Tibial artery (tissue), 4 donors: Measurements from ENCODE around the gene SKIL.

Experiments
- DNase-seq, 2 donors: peaks; one replicate each; pipeline ENCODE4 v3.0.0-alpha.2; 2019
- H3K27ac ChIP-seq, 2 donors: fragments of 200-600 bp; sonication (generic) in 1 of 2; 1 replicate in 1 of 2; 2 replicates in 1 of 2; pipeline ENCODE4 v1.5.1; 2018 to 2019; ENCODE audit warnings: mild to moderate bottlenecking in 1 of 2
- H3K27me3 ChIP-seq, 2 donors: fragments of 200-600 bp; sonication (generic) in 1 of 2; one replicate each; pipeline versions ENCODE4 v1.5.1 to v1.6.0; 2016 to 2019
- H3K36me3 ChIP-seq, 3 donors: fragments of 200-600 bp; sonication (generic) in 2 of 3; one replicate each; pipeline ENCODE4 v1.5.1; 2016 to 2019; ENCODE audit warnings: mild to moderate bottlenecking in 2 of 3
- H3K4me1 ChIP-seq, 4 donors: fragments of 200-600 bp; sonication (generic) in 2 of 4; 1 replicate in 3 of 4; 2 replicates in 1 of 4; pipeline ENCODE4 v1.5.1; 2016 to 2019
- H3K4me3 ChIP-seq, 2 donors: fragments of 200-600 bp; sonication (generic) in 1 of 2; 1 replicate in 1 of 2; 2 replicates in 1 of 2; pipeline ENCODE4 v1.5.1; 2018 to 2019; ENCODE audit warnings: mild to moderate bottlenecking in 2 of 2
- H3K9me3 ChIP-seq, 3 donors: fragments of 200-600 bp; sonication (generic) in 1 of 3; one replicate each; pipeline ENCODE4 v1.5.1; 2016 to 2019
- CTCF ChIP-seq, 2 experiments: fragments of 200-600 bp in 1 of 2; fragments of 450-650 bp in 1 of 2; IDR thresholded peaks; one replicate each; pipeline ENCODE4 v1.5.1; 2017 to 2019; ENCODE audit warnings: antibody characterized with exemption in 2 of 2, mild to moderate bottlenecking in 1 of 2, moderate library complexity in 1 of 2
- intact Hi-C: fragments of 100-400 bp; cut with DNase I; formaldehyde crosslinking; loops from one replicate; pipeline ENCODE4 v1.15.0; 2023; ENCODE audit warnings: low total_unique reads

SKIL gene

GRCh38 chr3:170357176-170358041, at the start of gene SKIL:
SKIL (plus strand) TSS chr3:170357715; CDS start chr3:170360332, 2,617 bp downstream.
- H3K4me3 ChIP-seq = peak within 1 kb of the TSS; percentile 94 to 98
- H3K27me3 ChIP-seq = no peaks in the 10 kb centered on the region
- TF ChIP-seq CTCF (IDR thresholded peaks at IDR 0.05) = peak; percentile 6 to 45
- intact Hi-C loops = loop anchor here (5.0 to 10.0 kb wide), 2 partner anchors 175 to 593 kb away; partner anchors contain the start of genes ACTRT3, PHC3 and TERC
- no peaks in the 10 kb centered on the region for H3K36me3 ChIP-seq
- H3K4me1 ChIP-seq = peaks cover 0 to 48% (median 27%) of the 10 kb centered on the region in 4 donors
- H3K27ac ChIP-seq = peak within 1 kb of the TSS; percentile 98 to 100
- peak; percentile 99 for DNase-seq
- no peaks in the 10 kb centered on the region for H3K9me3 ChIP-seq

GRCh38 chr3:170309046-170309445, 48.5 kb upstream of the SKIL start:
- no peak for DNase-seq
- intact Hi-C loops = no loop called here
- Histone ChIP-seq H3K9me3 (no peaks in the 10 kb centered on the region), H3K27me3 (no peaks in the 10 kb centered on the region), H3K36me3 (no peaks in the 10 kb centered on the region), H3K27ac (no peak overlapping the region), H3K4me1 (peaks cover 0 to 4% (median 0%) of the 10 kb centered on the region in 4 donors), H3K4me3 (no peak overlapping the region)
- no peak for TF ChIP-seq CTCF (IDR thresholded peaks at IDR 0.05)

GRCh38 chr3:170317954-170318353, 39.6 kb upstream of the SKIL start:
- Histone ChIP-seq H3K4me1 (no peaks in the 10 kb centered on the region), H3K36me3 (no peaks in the 10 kb centered on the region), H3K27me3 (no peaks in the 10 kb centered on the region), H3K27ac (no peak overlapping the region), H3K9me3 (no peaks in the 10 kb centered on the region), H3K4me3 (no peak overlapping the region)
- no peak for DNase-seq
- TF ChIP-seq CTCF (IDR thresholded peaks at IDR 0.05) = no peak
- intact Hi-C loops = no loop called here

GRCh38 chr3:170320461-170321121, 36.9 kb upstream of the SKIL start:
- no peak overlapping the region for H3K27ac ChIP-seq
- no peak for TF ChIP-seq CTCF (IDR thresholded peaks at IDR 0.05)
- intact Hi-C loops = no loop called here
- H3K4me1 ChIP-seq = no peaks in the 10 kb centered on the region
- H3K36me3 ChIP-seq = no peaks in the 10 kb centered on the region
- no peak overlapping the region for H3K4me3 ChIP-seq
- no peaks in the 10 kb centered on the region for H3K9me3 ChIP-seq
- H3K27me3 ChIP-seq = no peaks in the 10 kb centered on the region
- no peak for DNase-seq

- intact Hi-C loops = no loop called here
- no peak for TF ChIP-seq CTCF (IDR thresholded peaks at IDR 0.05)
- H3K36me3 ChIP-seq = no peaks in the 10 kb centered on the region
- H3K4me3 ChIP-seq = no peak overlapping the region
- no peaks in the 10 kb centered on the region for H3K9me3 ChIP-seq
- no peak overlapping the region for H3K27ac ChIP-seq
- no peak for DNase-seq
- no peaks in the 10 kb centered on the region for H3K4me1 ChIP-seq
- no peaks in the 10 kb centered on the region for H3K27me3 ChIP-seq
Measured at GRCh38 chr3:170321321-170322034, 36.0 kb upstream of the SKIL start.
